Renal cortex interstitium (tissue), 11 donors: ENCODE results near the gene GP1BB. TPM values are rescaled to one million over a fixed set of nuclear protein-coding genes. Genes with fewer than 3 reads are reported as not detected.

Experiments
- DNase-seq, 11 donors: peaks; one replicate each; pipeline ENCODE4 v3.0.0-alpha.2; 2013; ENCODE audit warnings: low read depth in 9 of 11, low spot score in 4 of 11; ENCODE audit errors: extremely low read depth in 1 of 11
- polyA plus RNA-seq, 3 donors: library from polyadenylated mRNA; unstranded; fragments of 120-200 nt; gene quantifications; one replicate each; pipeline ENCODE4 v1.2.1, GENCODE V29; 2013; ENCODE audit not compliant: insufficient read length in 3 of 3

The GP1BB gene
- polyA plus RNA-seq, 3 donors, result 2.8 to 7.0 (median 4.5) TPM

GRCh38 chr22:19732403-19733113 lies 9.2 kb downstream of the GP1BB start:
- DNase-seq, result no peak

- no peak for DNase-seq
Measured at GRCh38 chr22:19733755-19734154, 10.4 kb downstream of the GP1BB start.

- DNase-seq, result no peak
Measured at GRCh38 chr22:19734163-19734562, 10.8 kb downstream of the GP1BB start.

- DNase-seq, result no peak
Measured at GRCh38 chr22:19734837-19735382, 11.6 kb downstream of the GP1BB start.

- no peak for DNase-seq
Measured at GRCh38 chr22:19735665-19736510, 12.5 kb downstream of the GP1BB start.

- no peak for DNase-seq
Measured at GRCh38 chr22:19737846-19738663, 14.7 kb downstream of the GP1BB start.

GRCh38 chr22:19738664-19739447 lies 15.5 kb downstream of the GP1BB start:
- no peak for DNase-seq

GRCh38 chr22:19739448-19739895 lies 16.1 kb downstream of the GP1BB start:
- DNase-seq, result no peak

- DNase-seq, result no peak
Measured at GRCh38 chr22:19739911-19740449, 16.6 kb downstream of the GP1BB start.

- DNase-seq, result no peak
Measured at GRCh38 chr22:19740586-19740985, 17.2 kb downstream of the GP1BB start.

- no peak for DNase-seq
Measured at GRCh38 chr22:19741053-19741452, 17.7 kb downstream of the GP1BB start.

GRCh38 chr22:19742160-19743066 lies 19.1 kb downstream of the GP1BB start:
- no peak for DNase-seq

GRCh38 chr22:19743081-19743480 lies 19.7 kb downstream of the GP1BB start:
- DNase-seq, result no peak

GRCh38 chr22:19743651-19744050 lies 20.3 kb downstream of the GP1BB start:
- DNase-seq, result no peak

- no peak for DNase-seq
Measured at GRCh38 chr22:19744350-19745006, 21.1 kb downstream of the GP1BB start.

- no peak for DNase-seq
Measured at GRCh38 chr22:19745155-19746101, 22.1 kb downstream of the GP1BB start.
